GM04504 (cell line): ENCODE data around the gene SEMA6A.

Experiments
- DNase-seq: peaks from one replicate; pipeline ENCODE4 v3.0.0-alpha.2; 2012; ENCODE audit warnings: low read depth

The SEMA6A gene

DNA sequence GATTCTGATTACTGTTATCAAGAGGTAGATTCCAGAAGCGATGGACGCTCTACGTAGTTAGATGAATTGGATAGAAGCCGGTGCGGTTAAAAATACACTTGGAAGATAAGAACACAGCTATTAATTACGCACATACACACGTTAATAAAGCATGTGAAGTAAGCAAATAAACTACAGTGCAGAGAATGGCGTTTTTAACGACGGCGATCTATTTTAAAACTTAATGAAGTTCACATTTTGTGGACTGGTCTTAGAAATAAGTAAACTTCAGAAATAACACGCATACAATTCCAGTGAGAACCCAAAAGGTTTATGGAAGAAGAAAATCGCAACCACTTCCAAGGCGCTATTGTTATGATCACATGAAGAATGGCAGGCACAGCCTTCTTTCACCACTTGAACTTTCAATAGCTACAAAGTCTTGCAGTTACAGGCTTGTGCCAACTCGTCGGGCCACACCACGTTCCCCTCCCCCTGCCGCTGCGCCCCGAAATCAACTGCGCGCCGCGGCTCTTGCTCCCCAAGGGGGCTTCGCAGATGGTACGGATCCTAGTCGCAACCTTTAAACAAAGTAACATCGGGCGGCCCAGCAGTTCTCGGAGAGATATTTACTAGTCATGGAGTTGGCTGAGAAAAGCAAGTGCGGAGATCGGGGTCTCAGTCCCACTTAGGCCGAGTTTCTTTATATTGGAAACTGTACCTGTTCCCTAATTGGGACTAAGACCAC is 866 bp upstream of the SEMA6A start:
- DNase-seq = no peak

DNA sequence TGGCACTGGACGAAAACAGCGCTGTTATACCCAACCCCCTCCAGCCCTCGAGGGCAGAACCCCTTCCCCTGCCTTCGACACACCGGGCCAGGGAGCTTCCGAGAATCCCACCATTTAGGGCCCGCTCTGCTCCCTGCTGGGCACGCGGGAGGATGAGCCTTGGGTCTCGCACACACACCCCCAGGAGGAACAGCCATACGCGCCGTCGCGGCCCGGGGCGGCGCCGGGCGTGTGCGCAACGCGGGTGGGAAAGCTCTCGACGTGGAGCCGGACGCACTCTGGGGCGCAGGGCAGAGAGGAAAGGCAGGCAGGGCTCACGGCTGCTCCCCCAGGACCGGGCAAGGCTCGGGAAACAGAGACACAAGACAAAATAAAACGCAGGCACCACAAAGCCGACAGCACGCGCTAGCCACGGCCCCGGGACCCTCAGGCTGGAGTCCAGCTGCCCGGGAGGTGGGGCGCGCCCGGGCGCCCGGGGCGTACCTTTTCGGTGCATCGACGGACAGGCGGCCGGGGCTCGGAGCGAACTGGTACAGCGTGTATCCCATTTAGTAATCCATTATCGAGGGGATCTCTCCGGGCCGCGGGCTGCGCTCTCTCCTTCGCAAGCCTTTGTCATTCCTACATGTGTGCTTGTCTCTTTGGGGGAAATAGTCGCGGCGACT is 789 bp downstream of the SEMA6A start:
- no peak for DNase-seq

DNA sequence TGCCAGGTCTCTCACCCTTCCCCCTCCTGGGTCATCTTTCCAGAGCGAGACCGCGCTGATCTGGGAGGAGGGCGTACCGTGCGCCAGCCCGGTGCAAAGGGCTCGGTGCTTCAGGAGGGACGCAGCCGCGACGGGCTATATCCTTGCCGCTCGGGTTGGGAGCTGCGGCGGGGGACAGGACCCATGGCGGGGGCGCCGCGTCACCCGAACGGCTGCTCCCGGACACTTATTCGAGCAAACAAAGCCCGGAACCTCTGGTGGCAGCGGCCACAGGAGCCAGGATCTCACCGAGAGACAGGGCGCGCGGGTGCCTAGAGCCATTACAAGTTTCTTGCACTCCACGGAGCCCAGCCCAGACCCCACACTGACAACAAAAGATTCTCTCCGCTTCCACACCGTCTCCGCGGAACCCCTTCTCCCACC is 1.3 kb downstream of the SEMA6A start:
- no peak for DNase-seq

DNA sequence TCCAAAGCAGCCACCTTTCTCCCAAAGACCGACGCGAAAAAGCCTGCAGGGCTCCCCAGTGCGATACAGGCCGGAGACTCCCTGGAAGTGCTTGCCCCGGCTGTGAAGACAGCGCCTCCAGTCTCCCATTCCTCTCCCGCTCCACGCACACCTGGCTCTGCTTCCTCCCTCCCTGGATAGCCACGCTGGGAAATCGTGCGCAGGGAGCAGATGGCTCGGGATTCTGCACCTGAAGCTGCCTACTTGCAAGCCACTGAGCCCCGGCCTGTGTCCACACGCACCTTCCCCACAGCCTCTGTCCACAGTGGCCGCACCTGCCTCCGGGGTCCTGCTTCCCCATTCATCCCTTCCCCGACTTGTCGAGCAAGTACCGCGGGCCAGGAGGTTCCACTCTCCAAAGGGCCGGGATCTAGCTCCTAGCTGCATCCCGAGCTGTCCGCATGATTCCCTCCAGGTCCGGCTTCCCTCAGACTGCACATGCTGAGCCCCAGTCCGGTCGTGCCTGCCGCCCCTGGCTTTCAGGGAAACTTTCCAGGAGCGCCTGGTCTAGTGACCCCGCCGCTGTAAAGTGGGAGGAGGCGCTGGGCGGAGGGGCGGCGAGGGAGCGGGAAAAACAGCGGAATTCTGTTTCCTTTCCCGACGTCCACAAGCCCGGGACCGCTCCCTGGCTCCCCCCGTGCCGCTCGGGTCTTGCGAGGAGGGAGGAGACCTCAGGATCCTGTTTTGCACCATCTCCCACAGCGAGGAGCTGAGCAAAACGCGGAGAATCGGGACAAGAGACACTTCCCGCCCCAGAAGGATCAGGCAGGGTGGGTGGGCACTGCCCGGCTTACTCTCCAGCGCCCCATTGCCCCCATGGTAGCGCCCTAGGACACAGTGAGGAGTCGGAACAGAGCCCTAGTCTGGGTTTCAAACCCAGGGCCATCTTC is 2.0 kb downstream of the SEMA6A start:
- no peak for DNase-seq

DNA sequence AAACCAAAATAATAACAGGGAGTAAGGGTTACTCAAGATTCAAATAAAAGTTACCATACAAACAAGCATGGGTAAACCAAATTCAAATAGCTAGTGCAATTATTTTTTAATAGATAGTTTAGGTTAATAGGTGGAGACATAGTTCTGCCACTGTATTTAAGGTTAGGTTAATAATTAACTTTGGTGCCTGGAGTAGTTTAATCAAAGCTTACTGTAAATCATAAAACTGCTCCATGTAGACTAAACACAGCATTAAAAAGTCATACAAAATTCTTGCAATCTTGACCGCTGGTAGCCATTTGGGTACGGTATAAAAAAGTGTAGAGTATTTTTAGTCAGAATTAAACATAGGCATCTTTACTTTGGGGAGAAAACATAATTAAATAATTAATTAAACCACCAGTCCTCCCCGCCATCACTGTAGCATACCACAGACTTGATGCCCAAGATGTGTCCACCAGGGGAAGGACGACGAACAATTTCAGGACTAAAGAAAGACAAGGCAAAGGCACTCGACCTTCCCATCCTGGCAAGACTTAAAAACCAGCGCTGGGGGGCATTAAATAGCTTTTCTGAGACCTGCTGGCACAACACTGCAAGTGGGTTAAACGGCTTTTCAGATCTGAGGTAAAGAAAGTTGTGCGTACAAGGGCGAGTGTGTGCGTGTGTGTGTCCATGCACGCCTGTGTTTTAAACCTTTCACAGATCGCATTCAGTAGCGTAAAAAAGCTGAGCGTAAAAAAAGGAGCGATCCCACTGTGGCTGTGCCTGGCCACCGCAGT is 2.9 kb downstream of the SEMA6A start:
- no peak for DNase-seq

DNA sequence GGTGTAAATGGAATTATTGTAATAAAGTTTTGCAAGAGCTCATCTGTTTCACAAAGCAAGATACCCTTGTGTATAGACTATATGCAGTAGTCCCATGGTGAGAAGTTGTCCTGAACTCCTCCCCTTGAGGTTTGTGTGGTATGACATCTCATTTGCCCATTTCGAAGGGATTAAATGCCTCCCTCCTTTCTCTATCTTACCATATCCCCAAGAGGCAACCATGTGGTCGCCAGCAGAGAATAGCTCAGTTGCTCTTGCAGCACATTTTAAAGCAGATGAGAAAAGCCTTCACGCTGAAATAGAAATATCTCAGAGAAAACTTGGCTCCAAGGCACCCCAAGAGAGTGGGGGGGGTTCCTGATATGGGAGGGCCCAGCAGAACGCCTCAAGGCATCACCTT is 4.6 kb downstream of the SEMA6A start:
- no peak for DNase-seq

DNA sequence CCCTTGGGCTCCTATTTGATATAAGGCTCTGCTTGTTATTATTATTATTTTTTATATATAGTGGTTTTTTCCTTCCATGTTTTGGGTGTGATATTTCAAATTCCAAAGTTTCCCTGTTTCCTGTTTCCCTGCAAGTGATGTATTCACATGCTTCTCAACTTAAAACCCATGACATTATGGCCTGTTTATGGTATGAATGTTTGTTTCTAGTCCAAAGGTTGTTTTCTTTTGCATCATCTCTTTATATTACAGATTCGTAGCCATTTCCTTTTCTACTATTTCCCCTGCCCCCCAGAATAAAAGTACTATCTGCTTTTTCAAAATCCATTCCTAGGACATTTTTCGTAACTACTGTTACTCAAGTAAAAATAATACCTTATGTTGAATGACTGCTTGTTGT is 7.5 kb downstream of the SEMA6A start:
- DNase-seq = no peak

DNA sequence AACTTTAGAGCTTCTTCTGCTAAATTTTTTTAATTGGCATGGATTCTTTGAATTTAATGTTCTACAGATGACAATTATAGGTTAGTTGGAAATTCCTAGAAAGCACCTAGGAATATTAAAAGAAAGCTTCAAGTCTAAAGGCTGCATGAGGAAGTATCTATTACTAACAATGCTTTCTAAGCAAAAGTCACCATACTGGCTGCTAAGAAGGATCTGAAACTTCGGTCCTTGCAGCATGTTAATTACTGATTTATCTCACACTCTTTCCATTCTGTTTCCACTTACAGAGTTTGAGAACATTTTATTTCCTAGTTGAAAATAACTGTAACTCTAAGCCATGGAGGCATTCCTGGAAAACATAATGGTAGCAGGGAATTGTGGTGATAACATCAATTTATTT is 8.4 kb downstream of the SEMA6A start:
- DNase-seq = no peak

DNA sequence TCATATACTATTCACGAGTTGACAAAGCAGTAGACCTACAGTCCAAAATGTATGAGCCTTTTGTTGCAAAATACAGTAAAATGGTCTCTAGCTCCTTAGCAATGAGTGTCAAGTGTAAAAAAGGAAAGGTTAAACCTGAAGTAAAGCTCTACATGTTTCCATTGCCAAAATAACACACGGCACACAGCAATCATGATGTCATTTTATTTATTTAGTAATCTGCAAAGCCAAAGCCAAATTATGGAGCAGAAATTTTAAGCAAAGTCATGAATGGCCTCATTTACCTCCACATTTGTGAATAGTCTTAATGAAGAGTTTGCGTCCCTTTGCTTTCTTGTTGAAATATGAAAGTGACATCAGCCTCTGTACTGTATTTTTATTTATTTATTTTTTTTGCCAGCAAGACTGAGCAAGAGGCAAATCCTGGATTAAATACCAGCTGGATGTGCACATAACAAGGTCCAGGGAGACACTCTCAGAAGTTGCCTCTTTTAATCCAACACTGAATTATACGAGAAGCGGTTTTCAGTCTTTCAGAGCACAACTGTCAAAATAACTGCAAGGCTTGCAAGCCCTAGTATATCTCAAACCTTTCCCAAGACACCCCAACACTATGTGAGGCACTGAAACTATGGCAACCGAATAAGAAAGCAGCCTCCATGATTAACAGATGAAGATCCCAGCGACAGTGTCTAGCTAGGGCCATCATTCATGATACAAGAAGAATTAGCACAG is 9.7 kb downstream of the SEMA6A start:
- DNase-seq = no peak

DNA sequence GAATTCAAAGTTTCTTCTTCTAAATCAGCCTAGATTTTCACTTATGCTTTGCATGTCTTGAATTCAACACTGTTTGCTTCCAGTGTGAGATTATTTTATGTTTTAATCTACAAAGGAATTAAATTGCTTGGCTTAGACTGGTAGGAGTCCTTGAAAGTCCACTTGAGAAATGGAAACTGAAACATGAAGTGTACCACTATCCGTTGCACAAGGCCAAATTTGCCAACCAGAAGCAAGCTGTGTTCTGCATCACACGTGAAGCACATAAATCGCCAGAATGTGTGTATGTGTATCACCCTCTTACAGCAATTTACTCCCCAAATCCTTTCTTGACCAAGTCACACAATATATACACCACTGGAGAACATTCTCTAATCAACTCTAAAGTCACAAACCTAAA is 10.3 kb downstream of the SEMA6A start:
- DNase-seq = no peak

DNA sequence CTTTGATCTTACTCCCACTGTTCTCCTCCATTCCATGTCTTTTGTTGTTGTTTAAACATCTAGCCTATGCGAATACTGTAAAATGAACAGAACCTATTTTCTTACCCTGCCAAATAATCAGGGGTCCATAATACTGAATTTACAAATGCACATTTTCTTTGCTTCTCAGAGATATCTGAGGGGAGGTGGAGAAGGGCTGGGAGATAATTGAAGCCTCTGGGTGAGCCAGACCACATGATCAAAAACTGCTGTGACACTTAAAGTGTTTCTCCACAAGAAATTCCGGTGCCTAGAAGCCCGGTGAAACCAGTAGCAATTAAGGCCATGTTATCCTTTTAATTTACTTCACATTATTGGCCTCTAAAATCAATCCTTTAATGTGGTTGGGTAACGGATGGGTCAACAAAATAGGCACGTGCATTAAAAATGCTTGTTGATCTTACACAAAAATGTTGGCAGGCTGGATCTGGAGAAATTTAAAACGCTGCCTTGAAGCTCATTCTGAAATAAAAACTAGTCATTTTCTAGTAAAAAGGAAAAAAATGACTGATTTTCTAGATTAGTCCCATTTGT is 10.8 kb downstream of the SEMA6A start:
- DNase-seq = no peak

DNA sequence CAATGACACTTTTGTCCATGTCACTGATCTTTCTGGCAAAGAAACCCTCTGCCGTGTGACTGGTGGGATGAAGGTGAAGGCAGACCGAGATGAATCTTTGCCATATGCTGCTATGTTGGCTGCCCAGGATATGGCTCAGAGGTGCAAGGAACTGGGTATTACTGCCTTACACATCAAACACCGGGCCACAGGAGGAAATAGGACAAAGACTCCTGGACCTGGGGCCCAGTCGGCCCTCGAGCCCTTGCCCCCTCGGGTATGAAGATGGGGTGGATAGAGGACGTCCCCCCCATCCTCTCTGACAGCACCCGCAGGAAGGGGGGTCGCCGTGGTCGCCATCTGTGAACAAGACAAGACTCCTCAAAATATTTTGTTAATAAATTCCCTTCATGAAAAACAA is 12.0 kb downstream of the SEMA6A start:
- DNase-seq = no peak

DNA sequence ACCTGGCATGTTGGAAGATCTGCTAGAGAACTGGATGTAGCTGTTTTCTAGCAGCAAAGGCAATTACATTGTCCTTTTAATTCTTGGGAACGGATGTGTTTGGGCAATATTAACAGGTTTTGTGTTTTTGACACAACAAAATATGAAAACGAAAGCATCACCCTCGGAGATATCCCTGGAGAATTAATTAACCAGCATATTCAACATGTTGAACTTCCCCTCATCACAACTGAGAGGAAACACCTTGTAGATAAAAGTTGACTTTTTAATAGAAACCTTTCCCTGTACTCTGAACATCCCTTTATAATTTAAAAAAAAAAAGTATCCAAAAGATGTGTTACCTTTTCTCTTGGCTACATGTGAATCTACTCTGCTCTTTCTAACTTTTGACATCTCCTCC is 13.0 kb downstream of the SEMA6A start:
- no peak for DNase-seq

DNA sequence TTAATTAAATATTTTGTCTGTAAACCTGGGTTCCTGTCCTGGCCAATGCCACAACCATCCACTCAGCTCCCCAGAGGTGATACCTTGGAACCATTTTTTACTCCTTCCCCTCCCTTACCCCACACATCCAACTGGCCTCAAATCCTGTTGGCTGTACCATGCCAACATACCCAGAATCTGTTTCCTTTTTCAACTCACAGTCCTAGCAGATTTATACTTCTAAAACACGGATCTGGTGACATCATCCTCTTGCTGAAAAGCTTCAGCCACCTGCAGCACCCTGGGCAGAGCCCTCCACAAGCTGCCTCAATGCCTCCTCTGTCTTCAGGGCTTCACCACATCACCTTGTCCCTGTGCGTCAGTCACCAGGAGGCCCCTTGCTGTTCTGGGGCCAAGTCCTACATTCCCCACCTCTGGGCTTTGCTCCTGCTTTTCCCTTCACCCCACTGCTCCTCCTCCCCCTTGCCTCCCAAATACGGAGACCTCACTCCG is 14.9 kb downstream of the SEMA6A start:
- no peak for DNase-seq

DNA sequence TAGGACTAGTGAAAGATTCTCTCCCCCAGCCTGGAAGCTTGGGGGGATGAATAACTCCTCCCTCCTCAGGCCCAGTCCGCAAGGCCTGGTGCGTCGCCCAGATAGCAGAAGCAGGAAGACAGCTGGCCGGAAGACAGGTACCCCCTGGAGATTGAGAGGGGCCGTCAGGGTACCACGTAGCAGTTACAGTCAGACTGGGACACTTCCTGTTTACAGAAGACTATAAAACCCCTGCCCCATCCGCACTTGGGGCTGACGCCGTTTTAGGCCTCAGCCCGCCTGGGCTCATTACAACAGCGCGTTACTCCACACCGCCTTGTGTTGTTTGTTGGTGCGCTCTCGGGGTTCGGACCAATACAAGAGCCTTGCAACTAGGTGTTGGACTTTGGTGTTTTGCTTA is 15.4 kb downstream of the SEMA6A start:
- DNase-seq = no peak

DNA sequence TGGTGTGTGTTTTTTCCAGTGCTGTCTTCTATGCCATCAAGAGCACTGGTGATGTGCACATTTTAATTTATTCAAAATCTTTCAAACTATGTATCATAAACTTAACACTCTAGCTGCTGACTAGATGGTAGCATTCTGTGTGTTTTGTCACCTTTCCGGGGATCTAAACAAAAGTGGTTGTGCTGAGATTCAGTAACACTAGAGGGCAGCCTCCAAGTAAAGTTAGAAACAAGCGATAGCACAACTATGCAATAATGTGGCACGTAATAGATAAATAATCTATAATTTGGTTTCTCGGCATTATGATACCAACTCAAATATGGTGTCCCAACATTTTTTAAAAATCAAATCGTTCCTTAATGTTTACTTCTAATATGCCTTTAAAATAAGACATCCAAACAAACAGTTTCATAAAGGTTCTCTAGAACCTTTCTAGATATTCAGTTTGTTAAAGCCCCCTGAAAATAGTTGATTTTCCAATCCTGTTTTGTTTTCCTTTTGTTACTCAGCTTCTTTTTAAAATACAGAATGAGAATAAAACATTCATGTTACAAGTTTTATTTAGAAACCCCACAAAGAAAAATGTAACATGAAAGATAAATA is 16.9 kb downstream of the SEMA6A start:
- DNase-seq = no peak

DNA sequence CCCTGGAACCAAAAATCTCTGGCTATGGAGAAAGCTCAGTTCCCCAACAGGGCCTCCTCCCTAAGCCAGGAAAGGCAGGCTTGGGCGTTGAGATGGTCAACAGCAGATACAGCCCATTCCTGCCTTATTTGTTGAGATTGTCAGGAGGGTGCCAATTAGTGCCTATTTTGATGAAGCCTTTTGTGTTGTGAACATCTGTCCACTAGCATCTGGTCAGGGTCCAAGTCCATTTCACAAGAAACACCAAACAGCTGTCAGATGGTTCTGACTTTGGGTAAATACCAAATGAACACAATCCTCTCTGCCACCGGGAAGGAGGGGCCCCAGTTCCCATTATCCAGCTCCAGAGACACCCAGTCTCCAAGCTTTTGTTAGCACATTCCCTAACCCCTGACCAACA is 19.9 kb downstream of the SEMA6A start:
- no peak for DNase-seq

DNA sequence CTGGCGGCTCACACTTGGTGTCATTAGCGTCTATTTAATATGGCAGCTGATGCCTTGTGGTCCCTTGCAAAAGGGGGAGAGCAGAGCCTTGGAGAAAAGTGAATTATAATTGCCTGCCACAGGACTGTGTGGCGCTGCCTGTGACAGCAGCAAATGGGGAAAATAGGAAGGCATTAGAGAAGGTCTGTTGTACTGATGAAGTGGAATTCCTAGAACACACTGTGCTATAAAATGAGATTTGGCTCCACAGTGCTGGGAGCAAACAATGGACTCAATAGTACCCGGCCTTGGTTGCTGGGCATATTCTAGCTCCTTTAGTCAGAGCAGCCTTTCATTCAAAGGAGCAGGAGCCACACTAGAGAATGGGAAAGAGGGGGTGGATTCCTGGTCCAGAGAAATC is 21.3 kb downstream of the SEMA6A start:
- no peak for DNase-seq

DNA sequence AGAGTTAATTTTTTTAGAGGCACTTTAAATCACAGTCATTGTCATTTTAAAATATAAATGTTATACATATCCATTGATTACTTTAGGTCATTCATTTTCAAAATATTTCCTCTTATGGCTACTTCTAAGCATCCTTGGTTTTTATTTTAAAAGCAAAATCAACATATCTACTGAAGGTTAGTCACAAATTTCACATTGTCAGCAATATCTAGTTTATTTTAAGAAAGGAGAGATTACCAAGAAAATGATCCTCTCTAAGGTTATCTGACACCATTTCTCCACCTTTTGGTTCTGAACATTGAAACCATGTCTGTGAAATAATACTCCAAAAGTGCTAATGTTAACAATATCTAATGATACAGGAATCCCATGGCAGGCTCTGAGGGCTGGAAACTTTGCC is 24.5 kb downstream of the SEMA6A start:
- no peak for DNase-seq

DNA sequence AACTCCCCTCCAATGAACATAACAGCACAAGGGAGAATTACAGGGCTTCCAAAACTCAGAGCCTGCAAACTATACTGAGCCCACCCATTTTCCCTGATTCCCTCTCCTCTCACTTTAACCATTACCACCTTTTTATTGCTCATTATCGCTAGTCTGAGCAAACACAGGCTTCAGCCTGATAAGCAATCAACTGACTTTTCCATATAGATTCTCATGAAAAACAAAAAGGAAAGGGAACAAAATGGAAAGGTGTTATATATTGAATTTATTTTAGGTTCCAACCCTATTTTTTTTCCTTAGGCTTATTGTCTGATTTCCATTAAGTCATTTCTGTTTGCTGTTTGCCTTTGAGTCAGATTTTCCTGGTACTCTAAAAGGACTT is 27.9 kb downstream of the SEMA6A start:
- no peak for DNase-seq
